Stimulated activated CD4-positive, alpha-beta T cell treated with anti-CD3 and anti-CD28 coated beads, Interleukin-1b, Interleukin-23, amount 100 ng/mL, for 48 hours (primary cell): ENCODE data around the gene YJEFN3.

ENCODE experiments used
- DNase-seq: peaks from one replicate; pipeline ENCODE4 v3.0.0-alpha.2; 2020

Gene YJEFN3

DNA sequence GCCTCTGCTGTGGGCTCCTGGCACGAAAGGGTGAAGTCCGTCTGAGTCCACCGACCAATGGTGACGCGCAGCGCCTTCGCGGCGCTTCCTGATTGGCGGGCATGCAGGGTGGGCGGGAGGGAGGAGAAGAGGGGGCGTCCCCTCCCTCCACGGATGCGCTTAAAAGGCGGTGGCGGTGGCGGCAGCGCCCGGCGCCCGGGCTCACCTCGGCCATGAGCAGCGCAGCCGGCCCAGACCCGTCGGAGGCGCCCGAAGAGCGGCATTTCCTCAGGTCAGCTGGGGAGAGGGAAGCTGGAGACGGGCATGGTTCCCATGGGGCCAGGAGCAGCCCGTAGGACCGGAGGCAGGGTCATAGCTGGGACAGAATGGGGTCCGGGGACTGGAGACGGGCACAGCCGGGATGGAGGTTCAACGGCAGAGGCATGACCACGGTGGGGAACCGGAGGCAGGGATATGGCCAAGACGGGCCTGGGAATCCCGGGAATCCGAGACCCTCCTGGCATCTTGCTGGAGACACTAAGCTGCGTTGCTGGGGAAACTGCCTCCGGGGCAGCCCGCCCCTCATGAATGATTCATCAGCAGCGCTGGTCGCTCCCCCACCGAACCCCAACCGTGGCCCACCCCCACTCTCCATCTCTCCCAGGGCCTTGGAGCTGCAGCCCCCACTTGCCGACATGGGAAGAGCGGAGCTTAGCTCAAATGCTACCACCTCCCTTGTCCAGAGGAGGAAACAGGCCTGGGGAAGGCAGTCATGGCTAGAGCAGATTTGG, at the start of gene YJEFN3:
Gene YJEFN3, plus strand, starts transcription at position 191 of the 770 bp plus-strand sequence. Its CDS starts 22 bp downstream, at position 213.
- no peak for DNase-seq

GRCh38 chr19:19480688-19481087, 48.0 kb upstream of the YJEFN3 start:
- DNase-seq = no peak

GRCh38 chr19:19482809-19483596, 45.7 kb upstream of the YJEFN3 start:
- DNase-seq = no peak

DNA sequence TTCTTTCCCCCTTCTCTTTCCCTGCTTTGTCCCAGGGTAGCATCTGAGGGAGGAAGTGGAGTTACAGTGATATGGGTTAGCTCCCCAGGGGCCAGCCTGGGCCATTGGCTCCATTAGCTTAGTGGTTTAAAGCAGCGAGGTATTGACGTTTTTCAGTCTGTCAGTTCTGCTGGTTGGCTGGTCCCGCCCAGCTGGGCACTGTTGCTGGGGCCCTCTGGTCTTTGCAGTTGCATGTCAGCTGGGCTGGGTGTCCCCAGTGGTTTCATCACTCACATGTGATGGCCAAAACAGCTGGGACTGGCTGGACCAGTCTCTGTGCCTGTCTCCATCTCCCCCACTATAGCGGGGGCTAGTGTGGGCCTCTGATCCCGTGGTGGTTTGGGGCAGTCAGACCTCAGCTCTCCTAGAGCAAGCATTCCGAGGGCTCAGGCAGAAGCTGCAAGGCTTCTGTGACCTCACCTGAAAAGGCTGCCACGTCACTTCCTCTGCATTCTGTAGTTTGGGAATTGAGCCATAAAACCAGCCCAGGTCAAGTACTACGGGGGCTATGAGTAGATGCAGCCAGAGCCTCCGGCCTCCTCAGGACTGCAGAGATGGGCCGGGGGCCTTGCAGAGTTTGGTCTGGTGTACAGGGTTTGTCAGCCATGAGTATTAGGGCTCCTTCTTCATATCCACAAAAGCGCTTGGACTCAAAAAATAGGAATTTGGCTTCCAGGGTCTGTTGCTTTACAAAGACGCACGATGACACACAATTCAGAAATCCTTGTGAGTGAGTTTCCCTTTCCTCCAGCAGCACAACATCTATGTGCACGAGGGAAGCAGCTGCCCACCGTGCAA, 43.3 kb upstream of the YJEFN3 start:
- DNase-seq = no peak

DNA sequence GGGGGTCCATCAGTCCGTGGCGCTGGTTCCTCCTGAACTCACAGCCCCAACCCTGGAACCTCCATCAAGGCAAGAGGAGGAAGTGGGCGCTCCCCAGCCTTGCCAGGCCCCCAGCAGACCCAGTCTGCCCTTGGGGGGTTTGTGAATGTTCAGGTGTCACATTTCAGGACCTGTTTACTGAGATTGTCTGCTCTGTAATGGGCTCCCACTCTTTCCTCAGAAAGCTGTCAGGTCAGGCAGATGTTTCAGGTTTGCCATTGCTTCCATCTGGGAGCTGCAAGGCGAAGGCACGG, 42.8 kb upstream of the YJEFN3 start:
- no peak for DNase-seq

DNA sequence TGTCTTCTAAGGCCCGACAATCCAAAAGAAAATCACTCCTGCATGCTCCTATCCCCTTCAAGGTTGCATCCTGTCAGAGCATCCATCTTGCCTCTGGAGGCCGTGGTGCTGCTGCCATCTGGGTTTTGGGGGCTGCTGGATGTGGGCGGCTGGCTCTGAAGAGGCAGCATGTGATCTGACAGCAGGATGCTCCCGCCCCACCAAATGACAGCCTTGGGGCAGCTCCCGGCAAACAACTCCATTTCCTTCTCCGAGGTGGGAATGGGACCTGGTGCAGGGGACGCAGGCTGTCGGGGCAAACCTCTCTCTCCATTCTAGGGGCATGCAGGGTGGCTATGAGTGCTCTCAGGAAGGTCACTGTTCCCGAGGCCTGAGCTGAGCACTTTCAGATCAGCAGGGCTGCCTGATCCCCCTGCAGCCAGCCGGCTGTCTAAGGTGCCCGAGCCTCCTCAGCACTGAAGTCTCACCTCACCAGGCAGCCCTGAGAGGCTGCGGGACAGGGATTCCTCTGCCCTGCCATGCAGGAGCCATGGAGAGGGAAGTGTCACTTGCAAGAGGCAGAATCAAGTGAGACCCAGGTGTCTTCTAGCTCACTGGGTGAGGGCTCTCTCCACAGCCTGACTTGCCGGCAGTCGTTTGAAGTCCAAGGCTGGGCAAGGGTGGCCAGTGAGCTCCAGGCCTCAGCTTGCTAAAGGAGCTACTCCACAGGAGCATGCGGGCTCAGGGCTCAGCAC, 42.2 kb upstream of the YJEFN3 start:
- DNase-seq = no peak

DNA sequence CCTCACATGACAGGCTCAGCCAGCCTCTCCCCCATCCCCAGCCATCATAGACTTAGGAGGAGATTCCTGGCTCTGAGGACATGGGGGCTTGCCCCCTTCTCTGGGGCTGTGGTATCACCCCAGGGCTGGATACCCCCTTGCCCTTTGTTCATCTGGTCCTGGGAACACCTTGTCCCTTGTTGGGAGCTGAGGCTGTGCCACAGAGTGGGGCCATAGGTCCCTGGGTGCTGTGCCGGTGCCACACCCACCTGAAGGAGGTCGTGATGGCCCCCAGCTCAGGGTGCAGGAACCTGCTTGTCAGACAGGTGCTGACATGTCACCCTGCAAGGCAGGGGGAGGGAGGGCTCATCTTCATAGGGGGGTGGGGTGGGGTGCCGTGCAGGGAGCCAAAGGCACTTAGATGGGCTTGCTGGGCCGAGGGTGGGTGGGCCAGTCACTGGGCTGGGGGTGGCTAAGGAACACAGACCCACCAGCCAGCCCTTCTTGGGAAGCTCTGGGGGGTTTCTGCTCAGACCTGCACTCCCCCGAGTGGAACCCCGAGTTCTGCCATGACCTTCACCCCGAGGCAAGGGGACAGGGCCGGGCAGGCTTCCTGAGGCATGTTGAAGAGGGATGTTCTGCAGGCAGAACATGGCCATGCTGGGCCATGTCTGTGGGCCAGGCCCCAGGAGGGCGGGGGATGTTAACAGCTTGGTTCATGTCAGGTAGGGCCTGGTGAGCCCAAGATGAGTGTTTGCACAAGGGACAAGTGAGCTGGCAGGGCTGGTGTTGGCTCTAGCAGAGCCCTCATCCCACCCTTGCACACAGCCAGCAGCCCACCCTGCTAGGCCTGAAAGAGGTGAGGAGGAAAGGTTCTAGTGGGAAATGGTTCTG, 41.4 kb upstream of the YJEFN3 start:
- DNase-seq = no peak

DNA sequence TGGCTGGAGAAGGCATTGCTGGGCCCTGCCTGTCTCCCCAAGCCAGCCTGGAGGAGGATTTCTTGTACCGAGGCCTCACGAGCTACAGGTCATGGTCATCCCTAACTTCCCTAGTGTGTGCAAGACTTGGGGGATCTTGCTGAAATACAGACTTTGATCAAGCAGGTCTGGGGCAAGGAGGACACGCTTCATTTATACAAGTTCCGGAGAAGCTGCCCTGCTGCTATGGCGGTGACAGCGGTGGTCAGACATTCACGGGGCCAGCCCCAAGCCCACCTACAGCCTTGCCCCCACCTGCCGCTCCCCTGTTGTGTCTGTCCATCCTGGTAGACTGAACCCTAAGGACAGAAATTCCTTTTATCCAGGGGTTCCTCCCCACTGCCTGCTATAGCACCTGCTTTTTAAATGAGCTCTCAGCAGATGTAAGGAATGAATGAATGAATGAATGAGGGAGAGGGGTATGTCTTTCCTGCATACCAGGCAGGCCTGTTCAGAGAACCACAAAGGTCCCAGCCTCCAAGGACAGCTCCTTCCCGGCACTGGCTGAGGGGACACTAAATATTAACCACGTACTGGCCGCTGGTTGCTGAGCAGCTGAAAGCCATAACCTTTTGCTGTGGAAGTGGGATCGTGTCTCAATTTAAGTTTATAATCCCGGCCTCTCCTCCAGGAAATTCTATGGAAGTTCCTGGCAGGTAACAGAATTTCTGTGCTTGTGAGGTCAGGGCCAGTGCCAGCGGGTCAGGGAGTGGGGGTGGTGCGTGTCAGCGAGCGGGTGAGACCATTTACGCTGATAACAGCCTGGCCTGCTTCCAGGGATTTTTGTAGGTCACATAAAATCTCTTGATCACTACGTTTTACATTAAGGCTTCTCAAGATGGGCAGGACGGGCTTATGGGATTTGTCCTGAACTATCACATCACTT, 40.5 kb upstream of the YJEFN3 start:
- no peak for DNase-seq

DNA sequence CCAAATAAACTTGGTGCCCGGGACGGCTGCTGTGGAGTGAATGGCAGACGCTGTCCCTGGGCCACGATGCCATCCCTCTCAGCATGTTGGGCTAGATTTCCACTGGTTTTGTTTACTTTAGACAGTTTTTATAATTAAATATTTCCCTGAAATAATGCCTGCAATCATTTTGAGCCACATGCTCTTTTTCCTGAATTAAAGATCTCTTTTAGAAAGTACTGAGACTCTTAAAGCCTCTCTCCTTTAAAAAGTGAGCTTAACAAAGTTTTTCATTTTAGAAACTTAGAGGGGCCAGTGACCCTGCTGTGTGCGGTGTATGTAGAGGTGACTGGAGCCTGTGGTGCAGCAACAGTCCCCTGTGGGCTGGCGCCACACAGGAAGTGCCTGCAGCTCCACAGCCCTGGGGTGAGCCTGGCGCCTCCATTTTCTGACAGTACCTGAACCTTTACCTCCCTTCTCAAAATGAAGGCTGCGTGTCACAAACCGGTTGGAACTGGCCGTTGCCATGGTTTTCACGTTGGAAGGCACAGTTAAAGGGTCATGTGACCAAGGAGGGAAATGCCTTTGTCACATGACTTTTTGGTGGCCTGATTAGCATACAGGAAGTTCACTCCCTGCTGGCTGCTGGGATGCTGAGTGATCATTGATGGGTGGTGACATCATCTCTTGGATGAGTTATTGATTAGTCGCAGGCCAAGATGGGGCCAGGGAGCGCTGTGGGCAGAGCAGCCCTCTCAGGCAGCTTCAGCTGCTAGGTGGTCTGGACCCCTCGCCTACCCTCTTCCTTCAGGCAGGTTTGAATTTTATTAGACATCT, 39.6 kb upstream of the YJEFN3 start:
- DNase-seq = peak; percentile 93

DNA sequence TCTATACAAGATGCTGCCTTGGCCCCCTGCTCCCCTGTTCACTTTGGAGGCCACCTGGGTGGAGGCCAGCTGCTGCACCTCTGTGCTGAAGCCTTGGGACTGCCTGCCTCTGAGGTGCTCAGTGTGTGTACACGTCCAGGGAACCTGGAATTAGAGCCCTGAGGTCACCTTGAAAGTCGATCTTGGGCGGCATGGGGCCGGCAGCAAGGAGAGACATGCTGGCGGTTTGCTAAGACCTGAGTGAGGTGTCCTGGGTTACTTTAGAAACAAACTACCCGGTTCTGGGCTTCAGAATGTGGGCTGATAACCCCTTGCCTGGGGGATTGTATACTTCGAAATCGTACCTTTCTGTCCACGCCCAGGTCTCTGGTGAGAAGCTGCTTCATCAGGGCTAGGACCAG, 38.9 kb upstream of the YJEFN3 start:
- DNase-seq = no peak

DNA sequence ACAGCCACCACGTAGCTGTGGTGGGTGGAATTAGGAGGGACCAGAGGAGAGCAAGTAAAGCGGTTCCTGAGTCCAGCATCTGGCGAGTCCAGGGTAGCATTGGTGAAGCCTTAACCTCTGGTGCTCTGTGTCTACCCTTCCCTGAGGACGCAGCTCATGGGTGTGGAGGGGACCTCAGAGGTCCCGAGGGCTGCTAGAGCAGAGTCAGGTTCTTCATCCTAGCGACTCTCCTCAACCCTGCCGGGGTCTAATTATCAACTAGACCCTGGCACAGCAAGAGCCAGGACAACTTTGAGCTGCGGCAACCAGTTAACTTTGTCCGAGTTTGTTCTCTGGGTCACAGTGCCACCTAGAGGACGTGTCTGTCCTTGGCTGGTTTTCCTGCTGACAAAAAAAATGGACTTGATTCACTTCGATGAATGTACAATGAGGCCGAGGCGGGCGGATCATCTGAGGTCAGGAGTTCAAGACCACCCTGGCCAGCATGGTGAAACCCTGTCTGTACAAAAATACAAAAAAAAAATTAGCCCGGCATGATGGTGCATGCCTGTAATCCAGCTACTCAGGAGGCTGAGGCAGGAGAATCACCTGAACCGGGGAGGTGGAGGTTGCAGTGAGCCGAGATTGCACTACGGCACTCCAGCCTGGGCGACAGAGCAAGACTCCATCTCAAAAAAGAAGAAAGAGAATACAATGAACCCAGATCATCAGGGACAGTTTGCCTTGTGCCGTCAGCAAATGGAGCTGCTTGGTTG, 38.3 kb upstream of the YJEFN3 start:
- peak; percentile 77 for DNase-seq

- no peak for DNase-seq
Observed at GRCh38 chr19:19491321-19492025, 37.2 kb upstream of the YJEFN3 start.

- DNase-seq = no peak
Observed at GRCh38 chr19:19492026-19492610, 36.6 kb upstream of the YJEFN3 start.

DNA sequence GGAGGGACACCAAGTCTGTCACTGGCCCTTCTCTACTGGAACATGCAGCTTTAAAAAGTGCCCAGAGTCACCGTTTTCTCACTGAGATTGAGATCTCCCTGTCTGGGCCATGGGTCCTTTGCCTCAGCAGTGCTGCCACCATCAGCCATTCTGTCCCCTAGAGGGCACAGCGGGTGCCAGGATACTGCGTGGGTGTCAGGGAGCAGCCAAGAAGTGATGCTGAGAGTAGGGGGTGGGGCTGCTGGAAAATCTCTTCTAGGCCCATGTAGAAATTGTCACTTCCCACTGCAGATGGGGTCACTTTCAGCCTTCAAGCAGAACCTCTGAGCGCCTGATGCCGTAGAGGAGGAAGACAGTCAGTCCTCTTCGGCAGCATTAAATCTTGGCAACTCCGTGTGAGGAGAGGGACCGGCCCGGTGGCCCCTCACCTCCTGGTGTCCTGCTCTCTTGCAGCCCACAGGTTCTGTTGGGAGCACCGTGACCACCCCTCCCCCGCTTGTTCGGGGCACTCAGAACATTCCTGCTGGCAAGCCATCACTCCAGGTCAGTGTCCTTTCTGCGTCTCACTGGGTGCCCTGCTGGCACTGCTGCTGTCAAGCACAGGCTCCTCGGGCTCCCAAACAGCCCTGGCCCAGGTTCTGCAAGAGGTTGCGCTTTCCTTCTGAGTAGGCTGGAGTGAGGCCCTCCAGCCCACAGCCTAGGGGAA, 34.7 kb upstream of the YJEFN3 start:
- DNase-seq = no peak

- no peak for DNase-seq
Observed at GRCh38 chr19:19495614-19496603, 32.8 kb upstream of the YJEFN3 start.
